Lower leg skin (tissue), 3 donors: Measurements from ENCODE around the gene CTDSPL.

Experiments used
- CTCF ChIP-seq, 3 donors: fragments of 450-650 bp; IDR thresholded peaks; one replicate each; pipeline ENCODE4 v1.5.1; 2016; ENCODE audit warnings: antibody characterized with exemption in 3 of 3, mild to moderate bottlenecking in 3 of 3, moderate library complexity in 2 of 3
- POLR2A ChIP-seq, 2 donors: fragments of 450-650 bp; IDR thresholded peaks; one replicate each; pipeline ENCODE4 v1.6.1; 2016 to 2017; ENCODE audit warnings: antibody characterized with exemption in 2 of 2, mild to moderate bottlenecking in 1 of 2, moderate library complexity in 1 of 2

- no peak for TF ChIP-seq CTCF (IDR thresholded peaks at IDR 0.05)
- no peak for TF ChIP-seq POLR2A (IDR thresholded peaks at IDR 0.05)
Measured at GRCh38 chr3:37886395-37886794, 24.7 kb downstream of the CTDSPL start.
